ENCODE data around the gene SLC26A8. TPM values are rescaled to one million over a fixed set of nuclear protein-coding genes. Genes with fewer than 3 reads are reported as not detected.

SLC26A8 gene
- total RNA-seq, 1 experiment from 2014 or later: 0.09 TPM

- no peak overlapping the region for H4K5ac ChIP-seq (ENCODE audit: insufficient read length, low read depth, low read length)
- H3K23me2 ChIP-seq (ENCODE audit: insufficient read length, low read depth, low read length, poor library complexity, severe bottlenecking): no peaks in the 10 kb centered on the region
- no peak for DNase-seq
- no peak overlapping the region for H3K9ac ChIP-seq (ENCODE audit: extremely low read depth, insufficient read length, low read length)
- TF ChIP-seq, protein P1, sequence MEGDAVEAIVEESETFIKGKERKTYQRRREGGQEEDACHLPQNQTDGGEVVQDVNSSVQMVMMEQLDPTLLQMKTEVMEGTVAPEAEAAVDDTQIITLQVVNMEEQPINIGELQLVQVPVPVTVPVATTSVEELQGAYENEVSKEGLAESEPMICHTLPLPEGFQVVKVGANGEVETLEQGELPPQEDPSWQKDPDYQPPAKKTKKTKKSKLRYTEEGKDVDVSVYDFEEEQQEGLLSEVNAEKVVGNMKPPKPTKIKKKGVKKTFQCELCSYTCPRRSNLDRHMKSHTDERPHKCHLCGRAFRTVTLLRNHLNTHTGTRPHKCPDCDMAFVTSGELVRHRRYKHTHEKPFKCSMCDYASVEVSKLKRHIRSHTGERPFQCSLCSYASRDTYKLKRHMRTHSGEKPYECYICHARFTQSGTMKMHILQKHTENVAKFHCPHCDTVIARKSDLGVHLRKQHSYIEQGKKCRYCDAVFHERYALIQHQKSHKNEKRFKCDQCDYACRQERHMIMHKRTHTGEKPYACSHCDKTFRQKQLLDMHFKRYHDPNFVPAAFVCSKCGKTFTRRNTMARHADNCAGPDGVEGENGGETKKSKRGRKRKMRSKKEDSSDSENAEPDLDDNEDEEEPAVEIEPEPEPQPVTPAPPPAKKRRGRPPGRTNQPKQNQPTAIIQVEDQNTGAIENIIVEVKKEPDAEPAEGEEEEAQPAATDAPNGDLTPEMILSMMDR (conservative IDR thresholded peaks at IDR 0.05): no peak
- no peaks in the 10 kb centered on the region for H4K20me1 ChIP-seq (ENCODE audit: control insufficient read depth, insufficient read depth, insufficient read length)
- H2BK20ac ChIP-seq (ENCODE audit: low read depth, low read length, poor library complexity, severe bottlenecking): no peak overlapping the region
- no peak overlapping the region for H4K8ac ChIP-seq (replicated peaks; ENCODE audit: insufficient read length, low read depth, low read length)
- no peak overlapping the region for H3K14ac ChIP-seq (ENCODE audit: insufficient read depth, low read length)
- Mint-ChIP-seq H3K4me3 (no peak overlapping the region), H3K9me3 (no peaks in the 10 kb centered on the region), H3K27ac (no peak overlapping the region), H3K36me3 (ENCODE audit: insufficient read depth in 1 of 3, low read depth in 3 of 3) (peaks cover 0 to 3% (median 0%) of the 10 kb centered on the region in 3 experiments; a peak in 1 of 7 replicates), H3K27me3 (ENCODE audit: low read depth) (no peaks in the 10 kb centered on the region), H3K4me1 (no peaks in the 10 kb centered on the region)
- H3K4ac ChIP-seq (ENCODE audit: low read depth, low read length): no peak overlapping the region
- H2BK15ac ChIP-seq (ENCODE audit: low read depth, low read length): no peak overlapping the region
- no CpG with 5 or more reads among the region's 2 CpGs for WGBS (ENCODE audit: extremely low coverage, insufficient read length, low lambda C conversion rate)
- H3K27ac ChIP-seq (ENCODE audit: insufficient read length, low read depth, low read length): no peak overlapping the region
- H3K9me3 ChIP-seq (ENCODE audit: control insufficient read depth, low read depth, low read length): no peaks in the 10 kb centered on the region
- H2BK12ac ChIP-seq (ENCODE audit: insufficient read length, low read depth, low read length): no peak overlapping the region
- H3K79me2 ChIP-seq (ENCODE audit: insufficient read depth, low read length): no peaks in the 10 kb centered on the region; the same call in 1 of the 2 replicates
- H3K27me3 ChIP-seq (ENCODE audit: insufficient read depth, low read length): no peaks in the 10 kb centered on the region
- H2BK120ac ChIP-seq (ENCODE audit: low read depth, low read length, poor library complexity, severe bottlenecking): no peak overlapping the region
- no peak overlapping the region for H2BK5ac ChIP-seq (ENCODE audit: insufficient read length, low read length)
- H3K56ac ChIP-seq (ENCODE audit: insufficient read length, low read depth, low read length): no peak overlapping the region
- H2AFZ ChIP-seq (ENCODE audit: low read length): no peak overlapping the region
- no peak overlapping the region for H4K91ac ChIP-seq (ENCODE audit: insufficient read length, low read depth, low read length)
- H3K23ac ChIP-seq (ENCODE audit: insufficient read length, low read depth, low read length): no peak overlapping the region
- H3K79me1 ChIP-seq (ENCODE audit: insufficient read depth, low read depth, low read length, poor library complexity, severe bottlenecking): peaks cover 2% of the 10 kb centered on the region
- no peak overlapping the region for H3K4me2 ChIP-seq (ENCODE audit: insufficient read depth, insufficient read length, low read length)
- no peak overlapping the region for H3T11ph ChIP-seq (ENCODE audit: low read length)
- no peak overlapping the region for H3K18ac ChIP-seq (ENCODE audit: insufficient read length, low read depth, low read length)
- H2AK5ac ChIP-seq (ENCODE audit: insufficient read length, low read length): no peak overlapping the region
- H3K4me1 ChIP-seq (ENCODE audit: insufficient read depth, low read length): no peaks in the 10 kb centered on the region; the same call in 1 of the 2 replicates
Measured at GRCh38 chr6:36049582-36049981, 25.1 kb upstream of the SLC26A8 start.
